IPS-NIHi7 (cell line): ENCODE results near the gene CCDC177.

ENCODE experiments used
- DNase-seq: peaks from one replicate; pipeline ENCODE4 v3.0.0; 2012; ENCODE audit warnings: mixed read lengths; ENCODE audit errors: extremely low spot score

The CCDC177 gene

DNA sequence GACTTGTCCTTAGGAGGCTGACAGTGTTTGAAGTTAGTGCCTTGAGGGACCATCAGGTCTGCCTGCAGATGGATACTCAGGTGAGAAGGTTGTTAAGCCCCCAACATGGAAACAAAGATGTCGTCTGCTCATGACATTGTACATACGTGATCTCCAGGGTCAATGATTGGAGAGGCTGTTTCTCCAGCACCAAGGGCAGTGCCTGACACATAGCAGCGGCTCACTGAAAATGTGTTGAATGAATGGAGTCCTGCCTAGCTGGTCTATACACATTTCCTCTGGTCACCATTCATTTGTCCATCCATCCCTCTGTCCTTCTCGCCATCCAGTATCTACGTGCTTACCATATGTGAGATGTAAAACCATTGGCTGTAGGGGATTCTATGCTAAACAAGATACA, 7.1 kb downstream of the CCDC177 start:
- DNase-seq = no peak

DNA sequence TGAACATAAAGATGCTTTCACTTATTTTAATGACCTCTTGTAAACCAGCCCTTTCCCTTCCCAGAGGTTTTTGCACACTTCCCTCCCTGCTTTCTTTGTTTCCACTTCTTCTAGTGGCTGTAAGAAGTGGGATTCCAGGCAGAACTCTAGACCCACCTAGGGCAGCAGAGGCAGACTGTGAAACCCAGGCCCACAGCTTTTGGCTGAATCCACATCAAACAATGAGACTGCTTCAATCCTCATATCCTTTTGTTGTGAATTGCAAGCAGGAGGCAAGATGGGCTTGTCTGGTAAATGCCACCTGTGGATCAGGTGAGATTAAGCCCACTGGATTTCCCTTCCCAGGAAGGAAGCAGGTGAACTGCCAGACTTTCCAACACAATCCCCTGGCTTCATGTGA, 12.8 kb downstream of the CCDC177 start:
- no peak for DNase-seq

DNA sequence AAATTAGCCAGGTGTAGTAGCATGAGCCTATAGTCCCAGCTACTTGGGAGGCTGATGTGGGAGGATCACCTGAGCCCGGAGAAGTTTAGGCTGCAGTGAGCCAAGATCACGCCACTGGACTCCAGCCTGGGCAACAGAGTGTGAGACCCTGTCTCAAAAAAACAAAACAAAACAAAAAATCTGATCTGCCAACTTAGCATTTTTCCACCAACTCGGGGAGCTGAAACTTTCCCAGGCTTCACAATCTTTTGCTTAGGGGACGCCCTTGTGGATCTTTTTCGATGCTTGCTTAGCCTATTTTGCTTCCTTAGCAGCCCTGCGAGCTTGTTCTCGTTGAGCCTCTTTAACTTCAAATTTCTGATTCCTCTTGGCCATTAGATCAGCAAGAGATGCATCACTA, 13.8 kb downstream of the CCDC177 start:
- no peak for DNase-seq

DNA sequence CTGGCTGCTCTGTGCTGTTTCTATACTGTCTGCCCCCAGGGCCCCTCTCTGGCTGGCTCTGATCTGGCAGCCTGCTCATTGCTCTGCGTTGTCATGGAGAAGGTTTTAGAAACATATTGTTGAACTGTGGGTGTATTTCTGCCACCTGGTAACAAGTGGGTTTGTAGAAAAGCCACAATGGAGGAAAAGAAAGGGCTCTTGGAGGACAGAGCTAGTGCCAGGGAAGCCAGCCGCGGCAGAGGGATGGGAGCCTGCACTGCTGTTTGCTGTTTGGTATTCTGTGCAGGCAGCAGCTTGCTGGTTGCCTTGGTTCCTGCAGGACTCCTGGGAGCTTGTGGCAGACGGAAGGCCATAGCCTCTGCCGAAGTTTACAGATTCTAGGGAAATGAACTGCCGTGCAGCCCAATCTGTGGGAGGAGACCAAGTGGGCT, 15.1 kb downstream of the CCDC177 start:
- DNase-seq = no peak

DNA sequence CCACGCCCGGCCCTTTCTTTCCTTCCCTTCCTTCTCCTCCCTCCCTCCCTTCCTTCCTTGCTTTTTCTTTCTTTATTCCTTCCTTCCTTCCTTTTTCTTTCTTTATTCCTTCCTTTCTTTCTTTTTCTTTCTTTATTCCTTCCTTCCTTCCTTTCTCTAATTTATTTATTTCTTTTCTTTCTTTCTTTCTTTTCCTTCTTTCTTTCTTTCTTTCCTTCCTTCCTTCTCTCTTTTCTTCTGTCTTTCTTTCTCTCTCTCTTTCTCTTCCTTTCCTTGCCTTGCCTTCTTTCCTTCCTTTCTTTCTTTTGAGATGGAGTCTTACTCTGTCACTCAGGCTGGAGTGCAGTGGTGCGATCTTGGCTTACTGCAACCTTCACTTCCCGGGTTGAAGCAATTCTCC, 15.9 kb downstream of the CCDC177 start:
- DNase-seq = no peak

DNA sequence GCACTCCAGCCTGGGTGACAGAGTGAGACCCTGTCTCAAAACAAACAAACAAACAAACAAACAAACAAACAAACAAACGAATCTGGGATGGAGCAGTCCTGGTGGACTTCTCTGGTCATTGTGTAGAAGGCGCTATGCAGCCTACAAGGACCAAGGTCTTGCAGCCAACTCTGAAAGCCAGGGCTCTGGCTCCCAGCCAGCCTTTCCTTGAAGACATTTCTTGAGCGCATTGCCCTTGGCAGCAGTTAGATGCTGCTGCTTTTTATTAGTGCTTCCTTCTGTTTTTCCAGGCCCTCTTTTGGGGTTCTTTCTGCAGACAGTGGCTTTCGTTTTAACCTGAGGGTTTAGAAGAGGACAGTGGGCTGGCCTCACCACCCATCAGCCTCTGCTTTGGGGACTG, 20.2 kb downstream of the CCDC177 start:
- no peak for DNase-seq

DNA sequence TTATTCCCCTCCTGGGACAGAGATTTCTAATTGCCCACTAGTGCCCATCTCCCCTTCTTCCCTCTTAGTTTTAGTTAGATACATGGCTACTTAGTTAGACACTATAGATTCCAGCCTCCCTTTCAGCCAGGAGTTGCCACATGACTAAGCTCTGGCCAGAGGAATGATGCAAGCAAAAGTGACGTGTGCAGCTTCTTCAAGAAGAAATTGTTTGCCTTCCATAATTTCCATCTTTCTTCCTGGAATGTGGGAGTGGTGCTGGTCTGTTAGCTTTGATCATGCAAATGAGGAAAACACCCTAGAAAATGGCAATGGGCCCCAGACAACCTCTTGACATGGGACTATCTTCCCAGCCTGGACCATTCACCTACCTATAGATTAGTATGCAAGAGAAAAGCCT, 21.4 kb downstream of the CCDC177 start:
- no peak for DNase-seq

DNA sequence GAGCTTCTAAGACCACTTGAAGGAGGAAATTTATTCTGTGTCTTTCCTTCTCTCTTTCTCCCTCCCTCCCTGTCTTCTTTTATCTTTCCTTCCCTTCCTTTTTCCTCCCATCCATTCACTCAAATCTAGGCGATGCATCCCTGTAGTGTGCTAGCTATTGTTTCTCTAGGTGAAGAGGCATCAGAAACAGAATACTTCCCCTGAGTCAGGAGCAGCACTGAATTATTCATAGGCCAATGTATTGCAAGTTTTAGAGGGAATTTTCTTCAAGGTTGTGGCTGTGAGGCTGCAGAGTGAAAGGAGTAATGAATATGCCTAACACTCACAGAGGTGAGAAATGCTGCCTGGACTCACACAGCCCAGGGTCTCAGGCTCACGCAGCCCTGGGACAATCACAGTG, 23.2 kb downstream of the CCDC177 start:
- DNase-seq = no peak

DNA sequence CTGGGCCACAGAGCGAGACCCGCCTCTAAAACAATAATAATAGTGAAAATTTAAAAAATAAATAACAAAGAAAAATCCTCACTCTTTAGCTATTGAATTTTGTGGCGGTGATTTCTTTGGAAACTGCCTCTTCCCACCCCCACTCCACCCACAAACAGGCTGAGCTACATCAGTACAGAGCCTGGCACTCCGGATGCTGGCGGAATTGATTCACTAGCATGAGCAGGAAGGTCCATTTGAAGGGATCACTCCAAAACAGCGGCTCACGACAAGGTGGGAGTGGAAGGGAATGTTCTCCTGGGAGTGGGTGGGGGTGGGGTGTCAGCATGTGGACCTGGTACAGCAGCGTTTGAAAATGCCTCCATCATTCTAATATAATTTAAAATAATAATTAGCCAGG, 26.1 kb downstream of the CCDC177 start:
- no peak for DNase-seq

DNA sequence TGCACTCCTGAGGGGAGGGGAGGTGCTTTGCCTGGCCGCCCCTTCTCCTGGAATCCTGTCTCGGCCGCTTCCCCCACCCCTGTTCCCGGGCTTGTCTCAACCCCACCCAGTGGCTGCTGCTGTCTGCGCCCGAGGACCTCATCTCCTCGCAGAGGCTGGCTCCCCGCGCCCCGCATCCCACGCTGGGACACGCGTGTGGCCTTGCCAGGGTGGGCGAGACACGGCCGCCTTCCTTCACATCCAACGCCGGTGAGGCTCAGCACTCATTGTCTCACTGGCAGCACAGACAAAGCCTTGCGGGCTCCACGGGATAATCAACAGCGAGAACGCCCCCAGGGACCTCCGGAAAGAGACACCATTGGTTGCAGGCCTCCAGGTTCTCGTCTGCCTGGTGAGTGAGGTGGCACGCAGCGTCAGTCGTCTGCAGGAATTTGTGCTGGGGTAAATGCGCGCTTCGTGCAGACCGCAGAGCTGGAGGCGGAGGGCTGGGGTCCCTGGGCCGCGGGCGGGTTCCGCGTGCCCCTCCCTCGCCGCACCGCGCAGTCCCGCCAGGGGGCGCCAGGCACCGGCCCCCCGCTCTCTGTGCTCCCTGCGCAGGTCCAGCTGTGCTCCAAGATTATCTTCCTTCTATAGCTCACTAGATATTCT, 26.8 kb downstream of the CCDC177 start:
- peak; percentile 91 for DNase-seq

DNA sequence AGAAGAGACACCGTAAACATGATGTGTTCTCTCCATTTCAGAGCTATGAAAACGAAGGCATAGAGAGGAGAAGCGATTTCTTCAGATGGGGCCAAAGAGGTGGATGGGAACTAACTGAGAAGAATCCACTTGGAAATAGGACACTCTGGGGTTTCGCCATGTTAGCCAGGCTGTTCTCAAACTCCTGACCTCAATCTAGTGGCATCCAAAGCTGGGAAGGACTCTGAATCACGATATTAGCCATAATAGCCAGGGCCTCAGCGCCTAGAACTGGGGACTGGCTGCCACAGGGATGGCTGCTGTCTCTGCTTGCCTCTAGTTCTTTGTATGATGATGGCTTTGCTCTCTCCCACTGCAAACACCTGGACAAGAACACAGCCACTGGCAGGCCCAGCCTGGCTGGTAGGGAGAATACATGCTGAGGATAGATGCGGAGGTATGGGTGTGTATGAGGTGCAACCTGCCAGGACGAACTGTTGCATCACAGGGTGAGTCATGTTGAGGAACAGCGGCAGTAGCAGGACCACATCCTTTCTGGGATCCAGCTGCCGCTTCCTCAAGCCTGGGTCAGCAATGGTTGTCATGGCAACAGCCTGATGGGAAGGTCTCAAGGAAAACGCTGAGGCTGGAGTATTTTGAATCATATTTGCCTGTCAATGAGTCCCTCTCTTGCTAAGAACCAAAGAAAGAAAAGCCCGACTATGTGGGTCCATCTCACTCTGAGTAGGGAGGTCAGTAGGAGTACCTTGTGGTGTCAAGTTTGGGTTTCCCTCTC, 31.1 kb downstream of the CCDC177 start:
- no peak for DNase-seq

DNA sequence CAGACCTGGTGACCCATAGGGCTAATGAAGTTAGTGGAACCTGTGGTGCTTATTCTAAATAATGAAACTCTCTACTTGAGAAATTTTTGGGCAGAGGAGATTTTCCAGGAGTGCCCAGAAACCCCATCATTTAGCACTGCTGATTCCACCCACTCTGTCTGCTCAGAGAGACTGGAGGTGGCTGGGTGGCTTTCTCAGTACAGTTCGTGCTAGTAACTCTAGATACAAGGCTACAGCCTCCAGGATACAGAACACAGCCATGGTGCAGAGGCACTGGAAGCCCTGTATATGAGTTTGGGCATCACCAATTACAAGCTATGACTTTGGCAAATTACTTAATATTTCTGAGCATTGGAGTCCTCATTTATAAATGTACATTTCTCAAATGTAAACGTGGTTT, 32.4 kb downstream of the CCDC177 start:
- DNase-seq = no peak

DNA sequence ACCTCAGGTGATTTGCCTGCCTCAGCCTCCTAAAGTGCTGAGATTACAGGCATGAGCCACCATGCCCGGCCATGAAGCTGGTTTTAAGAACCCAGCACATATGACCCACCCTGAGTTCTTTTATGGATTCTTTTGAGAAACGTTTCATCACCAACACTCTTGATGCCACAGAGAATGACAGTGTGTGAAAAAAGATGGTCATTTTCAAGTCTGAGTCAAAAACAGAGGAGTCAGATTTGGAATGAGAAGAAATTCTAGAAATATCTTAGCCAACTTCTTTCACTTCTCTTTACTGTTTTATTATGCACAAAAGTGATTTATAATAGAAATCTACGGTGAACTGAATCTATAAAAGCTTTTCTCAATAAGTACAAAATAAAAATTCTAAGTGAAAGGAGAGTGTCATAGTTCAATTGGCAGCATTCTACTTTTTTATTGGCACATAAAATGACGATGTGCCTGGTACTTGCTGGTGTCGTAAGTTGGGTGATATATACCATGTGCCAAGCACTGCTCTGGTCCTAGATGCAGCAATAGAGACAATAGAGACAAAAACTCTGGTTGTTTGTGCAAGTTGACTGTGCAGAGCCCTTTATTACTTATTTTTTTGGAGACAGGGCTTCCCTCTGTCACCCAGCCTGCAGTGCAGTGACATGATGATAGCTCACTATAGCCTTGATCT, 33.9 kb downstream of the CCDC177 start:
- DNase-seq = no peak

DNA sequence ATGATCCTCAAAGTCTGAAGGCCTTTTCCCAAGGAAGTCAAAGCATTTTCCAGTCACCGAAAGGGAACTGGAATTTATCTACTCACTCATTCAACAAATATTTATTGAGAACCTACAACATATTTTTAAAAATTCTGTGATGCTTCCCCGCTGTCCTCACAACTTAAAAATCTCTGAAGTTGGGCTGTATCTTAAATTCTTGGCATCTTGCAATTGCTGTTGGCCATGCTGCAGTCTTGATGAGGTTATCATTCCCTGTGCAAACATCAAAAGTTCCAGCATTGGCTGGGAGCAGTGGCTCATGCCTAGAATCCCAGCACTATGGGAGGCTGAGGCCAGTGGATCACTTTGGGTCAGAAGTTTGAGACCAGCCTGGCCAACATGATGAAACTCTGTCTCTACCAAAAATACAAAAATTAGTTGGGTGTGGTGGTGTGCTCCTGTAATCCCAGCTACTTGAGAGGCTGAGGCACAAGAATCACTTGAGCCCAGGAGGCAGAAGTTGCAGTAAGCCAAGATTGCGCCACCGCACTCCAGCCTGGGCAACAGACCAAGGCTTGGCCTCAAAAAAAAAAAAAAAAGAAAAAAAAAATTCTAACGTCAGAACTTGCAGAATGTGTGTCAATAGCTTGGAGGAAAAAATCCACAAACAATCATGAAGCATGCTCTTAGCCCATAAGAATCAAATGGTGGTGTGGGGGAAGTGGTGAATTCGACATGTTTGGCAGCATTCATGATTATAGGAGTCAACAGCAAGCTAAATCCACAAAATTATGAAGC, 34.9 kb downstream of the CCDC177 start:
- DNase-seq = no peak

DNA sequence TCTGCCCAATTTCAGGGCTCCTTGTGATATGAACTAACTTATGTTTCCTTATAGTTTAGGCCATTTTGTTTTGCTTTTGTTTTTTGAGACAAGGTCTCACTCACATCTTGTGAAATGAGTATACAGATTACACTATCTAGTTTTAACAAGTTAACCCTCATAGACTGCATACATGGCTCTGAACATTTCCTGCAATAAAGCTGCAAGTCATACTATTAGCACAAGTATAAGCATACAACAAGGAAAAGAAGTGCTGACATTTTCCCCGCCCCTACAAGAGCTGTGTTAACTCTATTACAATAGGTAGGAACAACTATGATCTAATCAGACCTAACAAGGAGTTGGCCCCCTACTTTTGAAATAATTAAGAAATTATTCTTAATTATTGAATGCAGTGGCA, 35.9 kb downstream of the CCDC177 start:
- DNase-seq = no peak

DNA sequence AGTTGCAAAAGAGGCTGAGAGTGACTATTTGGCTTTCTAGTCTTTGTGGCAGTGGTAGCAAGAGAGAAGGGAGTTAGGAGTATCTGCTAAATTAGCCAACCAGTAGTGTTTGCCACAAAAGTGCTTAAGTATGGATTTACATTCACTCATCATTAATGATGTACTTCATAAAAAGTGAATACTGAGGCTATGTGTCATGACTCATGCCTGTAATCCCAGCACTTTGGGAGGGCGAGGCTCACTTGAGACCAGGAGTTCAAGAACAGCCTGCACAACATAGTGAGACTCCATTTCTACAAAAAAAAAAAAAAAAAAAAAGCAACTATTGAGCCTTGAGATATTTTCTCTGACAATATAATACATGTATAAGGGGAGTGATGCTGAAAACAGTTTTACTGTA, 36.8 kb downstream of the CCDC177 start:
- no peak for DNase-seq

DNA sequence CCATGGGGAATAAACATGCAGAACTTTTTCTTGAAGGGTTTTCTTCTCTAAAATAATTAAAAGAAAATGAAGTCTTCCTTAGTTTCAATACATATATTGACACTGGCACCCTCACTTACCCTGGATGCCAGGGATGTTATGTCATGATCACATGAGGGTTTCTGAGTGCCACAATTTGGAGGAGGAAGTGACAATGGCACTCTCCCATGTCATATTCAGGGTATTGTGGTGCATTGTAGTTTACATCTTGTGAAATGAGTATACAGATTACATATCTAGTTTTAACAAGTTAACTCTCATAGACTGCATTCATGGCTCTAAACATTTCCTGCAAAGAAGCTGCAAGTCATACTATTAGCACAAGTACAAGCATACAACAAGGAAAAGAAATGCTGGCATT, 37.7 kb downstream of the CCDC177 start:
- DNase-seq = no peak

DNA sequence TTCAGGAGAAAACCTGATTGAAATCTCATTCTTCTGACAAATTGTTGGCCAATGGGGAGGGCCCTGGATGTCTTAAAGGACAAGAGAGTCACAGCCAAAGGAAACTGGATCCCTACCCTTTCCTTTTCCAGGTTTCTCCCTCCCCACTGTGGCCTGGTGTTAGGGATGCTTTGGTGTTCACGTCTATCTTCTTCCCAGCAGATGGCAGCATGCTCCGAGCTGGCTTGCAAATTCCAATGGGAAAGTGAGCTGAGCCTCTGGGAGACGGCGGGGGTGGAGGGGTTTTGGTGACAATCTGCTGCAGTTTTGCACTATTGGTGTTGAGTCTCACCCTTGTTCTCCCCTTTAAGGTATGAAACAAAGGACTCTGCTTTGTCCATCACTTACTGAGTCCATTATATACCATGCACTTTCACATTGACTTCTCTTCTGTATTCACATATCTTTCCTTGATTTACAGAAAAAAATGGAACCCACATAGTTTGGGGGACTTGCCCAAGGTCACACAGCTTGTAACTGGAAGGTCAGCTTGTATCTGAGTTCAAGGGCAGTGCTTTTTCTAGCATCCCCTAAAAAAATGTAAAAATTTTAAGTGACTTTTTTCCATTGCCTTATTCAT, 39.3 kb downstream of the CCDC177 start:
- peak; percentile 91 for DNase-seq

DNA sequence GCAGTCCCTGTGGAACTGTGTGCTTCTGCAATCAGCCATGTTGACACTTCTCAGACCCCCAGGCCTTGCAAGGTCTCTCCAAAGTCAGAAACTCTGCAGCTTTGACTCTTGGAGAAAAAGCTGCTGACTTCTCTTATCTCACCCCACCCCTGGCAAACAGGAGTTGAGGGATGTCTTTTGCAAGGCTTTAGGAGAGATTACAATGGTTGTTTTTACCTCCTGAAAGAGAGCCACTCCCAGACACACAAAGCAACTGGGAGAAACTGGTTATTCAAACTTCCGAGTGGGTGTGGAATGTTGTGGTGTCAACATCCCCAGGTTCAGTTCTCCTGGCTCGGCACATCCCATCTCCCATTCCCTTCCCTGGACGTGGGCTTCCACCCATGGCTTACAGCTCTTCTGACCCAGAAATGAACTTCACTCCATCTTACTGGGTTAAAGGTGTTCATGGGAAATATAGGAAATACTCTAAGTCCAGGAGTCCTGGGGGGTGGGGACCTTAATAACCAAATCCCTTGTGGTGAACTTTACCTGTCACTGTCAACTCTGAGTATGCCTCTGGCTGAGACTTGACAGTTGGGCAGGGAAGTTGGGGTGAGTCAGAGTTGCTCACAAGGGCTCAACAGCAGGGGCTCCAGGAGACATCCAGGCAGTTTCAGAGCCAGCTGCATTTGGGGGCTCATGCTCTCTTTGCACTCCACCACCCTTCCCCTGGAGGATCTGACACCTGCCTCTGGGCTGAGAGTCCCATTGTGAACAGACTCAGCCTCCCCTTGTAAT, 41.9 kb downstream of the CCDC177 start:
- no peak for DNase-seq

DNA sequence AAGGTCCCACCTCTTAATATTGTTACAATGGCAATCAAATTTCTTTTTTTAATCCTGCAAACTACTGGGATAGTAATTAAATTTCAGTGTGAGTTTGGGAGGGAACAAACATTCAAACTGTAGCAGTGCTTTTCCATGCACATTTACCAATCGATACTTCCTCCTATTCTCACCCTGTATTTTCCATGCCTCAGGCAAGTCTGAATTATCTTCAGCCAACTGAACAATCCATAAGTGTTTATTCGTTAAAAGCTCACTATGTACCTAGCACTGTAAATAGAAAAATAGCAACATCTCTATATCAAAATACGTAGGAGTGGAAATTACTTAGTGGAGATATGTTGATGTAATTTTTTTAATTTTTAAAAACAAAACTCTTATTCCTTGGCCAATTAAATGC, 43.5 kb downstream of the CCDC177 start:
- no peak for DNase-seq

DNA sequence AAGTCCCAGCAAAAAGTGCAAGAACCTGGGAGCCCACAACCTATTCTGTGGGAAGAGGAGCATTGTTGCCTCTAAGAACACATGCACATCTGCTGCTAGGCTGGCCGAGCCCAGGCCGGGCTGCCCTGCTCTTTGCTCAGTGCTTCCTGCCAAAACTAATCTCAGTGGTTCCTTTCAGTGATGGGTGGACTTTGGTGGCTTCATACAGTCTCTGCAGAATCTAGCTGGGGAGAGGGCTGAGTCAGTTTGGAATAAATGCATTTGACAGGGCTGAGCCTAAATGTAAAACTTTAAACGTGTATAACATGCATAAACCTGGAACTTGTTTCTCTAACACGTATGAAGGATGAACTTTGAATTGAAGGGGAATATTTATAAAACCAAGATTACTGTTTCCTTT, 44.6 kb downstream of the CCDC177 start:
- no peak for DNase-seq
